ENCODE measurements around the gene CFAP97D1. TPM values are rescaled to one million over a fixed set of nuclear protein-coding genes. Genes with fewer than 3 reads are reported as not detected.

Gene CFAP97D1
- total RNA-seq, 2 experiments from 2014 or later, result 0.07 TPM; not detected in 1

GRCh38 chr17:43832168-43832975 lies 52.1 kb downstream of the CFAP97D1 start:
- peak; percentile 29 for ATAC-seq
- ChIA-PET POLR2A (interaction anchor here (1.0 kb wide), 1 partner anchor 14 kb away, joined by 5 read pairs; the partner anchor contains the start of gene CD300LG), CTCF (interaction anchor here (1.1 kb wide), 1 partner anchor 13 kb away, joined by 6 read pairs; no protein-coding TSS in a partner anchor)
- Mint-ChIP-seq H3K36me3 (ENCODE audit: low read depth) (no peaks in the 10 kb centered on the region), H3K9me3 (no peaks in the 10 kb centered on the region), H3K4me3 (peak overlapping the region; percentile 64), H3K27ac (no peak overlapping the region), H3K27me3 (peaks cover 31% of the 10 kb centered on the region), H3K4me1 (ENCODE audit: low read depth) (peaks cover 7% of the 10 kb centered on the region)
- intact Hi-C loops (cut with micrococcal nuclease), result no loop called here
- peak; percentile 26 for DNase-seq
- TF ChIP-seq CTCF (IDR thresholded peaks at IDR 0.05), result no peak

GRCh38 chr17:43832976-43833829 lies 53.0 kb downstream of the CFAP97D1 start, which contains the start of gene MPP3:
Gene MPP3 (minus strand): TSS chr17:43833146. CDS start chr17:43831906, 1,240 bp downstream.
- H3K27me3 Mint-ChIP-seq, result peaks cover 32% of the 10 kb centered on the region
- intact Hi-C loops (cut with micrococcal nuclease), result no loop called here

GRCh38 chr17:43834106-43834505 lies 53.9 kb downstream of the CFAP97D1 start:
- no peak for TF ChIP-seq CTCF (IDR thresholded peaks at IDR 0.05)
- no peak for DNase-seq
- intact Hi-C loops (cut with micrococcal nuclease), result no loop called here
- Mint-ChIP-seq H3K4me1 (ENCODE audit: low read depth) (peaks cover 7% of the 10 kb centered on the region), H3K27me3 (peaks cover 32% of the 10 kb centered on the region), H3K27ac (no peak overlapping the region), H3K4me3 (no peak overlapping the region), H3K9me3 (no peaks in the 10 kb centered on the region), H3K36me3 (ENCODE audit: low read depth) (no peaks in the 10 kb centered on the region)
- ATAC-seq, result no peak
- CTCF ChIA-PET, result interaction anchor here (1.2 kb wide), 1 partner anchor 12 kb away, joined by 3 read pairs; no protein-coding TSS in a partner anchor
- POLR2A ChIA-PET, result interaction anchor here (1.0 kb wide), 1 partner anchor 15 kb away, joined by 4 read pairs; no protein-coding TSS in a partner anchor

More at GRCh38 chr17:43832976-43833829, 53.0 kb downstream of the CFAP97D1 start, which contains the start of gene MPP3:
- Mint-ChIP-seq H3K4me1 (ENCODE audit: low read depth) (peaks cover 7% of the 10 kb centered on the region), H3K27ac (no peak within 1 kb of the TSS), H3K4me3 (peak within 1 kb of the TSS; percentile 64), H3K9me3 (no peaks in the 10 kb centered on the region), H3K36me3 (ENCODE audit: low read depth) (no peaks in the 10 kb centered on the region)
- ATAC-seq (peak; percentile 81), DNase-seq (peak; percentile 32)
- TF ChIP-seq CTCF (IDR thresholded peaks at IDR 0.05), result no peak
- CTCF ChIA-PET, result interaction anchor here (1.2 kb wide), 1 partner anchor 13 kb away, joined by 3 read pairs; no protein-coding TSS in a partner anchor
- POLR2A ChIA-PET, result interaction anchor here (1.0 kb wide), 1 partner anchor 14 kb away, joined by 4 read pairs; no protein-coding TSS in a partner anchor

Other genes starting within 250 kb of the CFAP97D1 start
- gene ETV4, start 234.1 kb upstream of the CFAP97D1 start, total RNA-seq, result 1 to 10 TPM; 5.0 to 5.4 TPM
- under 1 TPM; 0.45 to 0.47 TPM for gene MEOX1, start 118.5 kb upstream of the CFAP97D1 start, total RNA-seq
- gene SOST, start 21.6 kb upstream of the CFAP97D1 start, total RNA-seq, result not detected
- 10 to 100 TPM; 24.7 to 26.3 TPM for gene DUSP3, start 1.5 kb upstream of the CFAP97D1 start, total RNA-seq
- under 1 TPM; 0.27 to 0.31 TPM for gene MPP3, start 52.7 kb downstream of the CFAP97D1 start, total RNA-seq
- not detected for gene CD300LG, start 66.7 kb downstream of the CFAP97D1 start, total RNA-seq
- gene MPP2, start 127.1 kb downstream of the CFAP97D1 start, total RNA-seq, result 1 to 10 TPM; 6.0 TPM
- not detected for gene PPY, start 162.0 kb downstream of the CFAP97D1 start, total RNA-seq
- under 1 TPM in 1 of 2 experiments, not detected in 1; 0.29 TPM for gene PYY, start 173.5 kb downstream of the CFAP97D1 start, total RNA-seq
- 1 to 10 TPM; 1.7 to 2.4 TPM for gene NAGS, start 224.2 kb downstream of the CFAP97D1 start, total RNA-seq
- gene TMEM101, start 234.5 kb downstream of the CFAP97D1 start, total RNA-seq, result 10 to 100 TPM; 26.1 to 28.5 TPM

All from activated CD8-positive, alpha-beta T cell treated with anti-CD3 and anti-CD28 coated beads for 36 hours (primary cell).